Measurements from ENCODE around the gene SERPINA9.

- no peak for TF ChIP-seq GATA3 (IDR thresholded peaks at IDR 0.05; ENCODE audit: low read depth, low read length)
- no peak for TF ChIP-seq GATA2 (IDR thresholded peaks at IDR 0.05; ENCODE audit: low read depth, low read length)
These were observed 8.5 kb upstream of the SERPINA9 start for GRCh38 chr14:94484481-94484880.

Data from SH-SY5Y (cell line).